Adrenal gland (tissue), 12 donors: ENCODE data around the gene CEACAM4. TPM values are rescaled to one million over a fixed set of nuclear protein-coding genes. Genes with fewer than 3 reads are reported as not detected.

Experiments used
- DNase-seq, 7 donors: peaks; one replicate each; pipeline ENCODE4 v3.0.0-alpha.2; 2019 to 2020
- H3K27ac ChIP-seq, 5 donors: fragments of 200-600 bp; sonication (generic) in 4 of 5; 1 replicate in 3 of 5; 2 replicates in 2 of 5; pipeline versions ENCODE4 v1.5.1 to v1.8.0; 2016 to 2020; ENCODE audit warnings: mild to moderate bottlenecking in 1 of 5
- H3K27me3 ChIP-seq: fragments of 200-600 bp; 2 replicates; pipeline ENCODE4 v1.8.0; 2021
- H3K36me3 ChIP-seq, 2 donors: fragments of 200-600 bp; replicated peaks in 1 of 2; 1 replicate in 1 of 2; 2 replicates in 1 of 2; pipeline versions ENCODE4 v1.5.1 to v1.8.0; 2018 to 2022
- H3K4me1 ChIP-seq, 2 donors: fragments of 200-600 bp; replicated peaks in 1 of 2; 1 replicate in 1 of 2; 2 replicates in 1 of 2; pipeline versions ENCODE4 v1.5.1 to v1.8.0; 2018 to 2021
- H3K4me3 ChIP-seq, 4 donors: fragments of 200-600 bp; sonication (generic) in 3 of 4; one replicate each; pipeline ENCODE4 v1.5.1; 2016 to 2018
- H3K9me3 ChIP-seq, 3 donors: fragments of 200-600 bp; sonication (generic) in 1 of 3; replicated peaks in 1 of 3; 1 replicate in 2 of 3; 2 replicates in 1 of 3; pipeline versions ENCODE4 v1.5.1 to v1.8.0; 2016 to 2021
- POLR2A ChIP-seq, 2 donors: fragments of 450-650 bp; IDR thresholded peaks; one replicate each; pipeline ENCODE4 v1.6.1; 2017; ENCODE audit warnings: antibody characterized with exemption in 2 of 2, mild to moderate bottlenecking in 2 of 2, moderate library complexity in 1 of 2
- WGBS, 4 donors: extraction: QIAGEN DNeasy Blood & Tissue Kit in 2 of 4; methylation state at CpG; one replicate each; pipeline versions ENCODE4 v1.1.5 to v1.1.7; 2013 to 2017; 5-methylcytosine and 5-hydroxymethylcytosine counted together
- intact Hi-C, 2 donors: fragments of 100-400 bp; cut with DNase I; formaldehyde crosslinking; loops; one replicate each; pipeline versions ENCODE4 v1.14.1 to v1.15.0; 2022 to 2023
- polyA plus RNA-seq, 3 donors: library from polyadenylated mRNA; stranded (reverse); fragments of 200-250 nt in 2 of 3; fragments of 350-450 nt in 1 of 3; fragmentation: Illumina TruSeq in 1 of 3; extraction: RNeasy Lipid Tissue Mini Kit (QIAGEN cat#74804) in 1 of 3; gene quantifications; one replicate each; pipeline ENCODE4 v1.2.3, GENCODE V29; 2013 to 2014
- total RNA-seq, 9 donors: library from RNA; depleted of rRNA in 4 of 9; stranded (reverse); fragments of >200 nt in 4 of 9; fragments of 120-200 nt in 1 of 9; fragmentation: NEBNext Ultra II Directional in 1 of 9; extraction: Animal tissue kit (Norgen Biotek cat#: 25700) in 1 of 9; gene quantifications; one replicate each; pipeline versions ENCODE4 v1.1.0 to v1.2.4, GENCODE V29; 2013 to 2023
- TF ChIP-seq, protein P1 (sequence below), 6 experiments: fragments of 450-650 bp in 4 of 6; fragments of 200-600 bp in 2 of 6; sonication (generic) in 1 of 6; IDR thresholded peaks; 1 replicate in 5 of 6; 2 replicates in 1 of 6; pipeline versions ENCODE4 v1.5.1 to v1.8.0; 2016 to 2021; ENCODE audit warnings: antibody characterized with exemption in 6 of 6, mild to moderate bottlenecking in 2 of 6, moderate library complexity in 1 of 6
- donor health status: healthy with polysubstance abuse.
- donor health status: Bipolar disorder and iron deficiency.
- donor health status: DM: yes; HTN: yes; CAD: no.
- donor health status: DM: no; HTN: no; CAD: no.
- donor health status: DM: no; HTN: no; CAD: no.
- donor health status: DM: yes; HTN: yes; CAD: no.

CEACAM4 gene
- total and polyA plus RNA-seq, 12 donors = 0.19 to 1.6 (median 0.84) TPM; not detected in 3

DNA sequence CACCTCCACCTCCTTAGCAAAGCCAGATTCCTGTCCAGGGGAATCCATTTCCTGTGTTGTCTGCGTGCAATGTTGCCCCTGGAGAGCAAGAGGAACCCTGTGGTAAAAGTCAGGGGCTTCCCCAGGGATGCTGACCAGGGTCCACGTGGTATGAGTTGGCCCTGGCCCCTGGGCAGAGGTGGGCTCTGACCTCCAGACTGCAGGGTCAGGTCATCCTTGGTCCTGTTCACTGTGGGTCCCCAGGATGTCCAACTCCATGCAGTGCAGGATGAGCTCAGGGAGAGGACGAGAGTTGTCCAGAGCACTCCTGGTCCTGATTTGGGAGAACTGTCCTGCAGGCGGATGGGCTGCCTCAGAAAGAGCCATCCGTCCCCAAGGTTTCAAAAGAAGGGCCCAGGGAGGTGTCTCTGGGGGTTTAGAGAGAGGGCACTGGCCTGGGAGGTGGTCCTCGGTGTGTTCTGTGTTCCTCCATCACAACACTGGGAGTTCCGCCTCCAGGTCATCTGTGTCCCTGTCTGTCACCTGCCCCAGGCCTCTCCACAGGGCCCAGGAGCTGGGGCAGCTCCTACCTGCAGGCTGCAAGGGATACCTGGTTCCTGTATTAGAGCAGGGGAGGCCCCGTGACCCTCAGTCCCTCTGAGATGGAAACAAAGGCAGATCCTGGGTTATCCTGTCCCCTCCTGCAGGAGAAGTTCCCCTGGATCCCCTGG, 1.2 kb upstream of the CEACAM4 start:
- Histone ChIP-seq H3K4me3 (no peak overlapping the region), H3K4me1 (no peaks in the 10 kb centered on the region), H3K27me3 (peaks cover 10% of the 10 kb centered on the region), H3K36me3 (no peaks in the 10 kb centered on the region), H3K27ac (no peak overlapping the region), H3K9me3 (no peaks in the 10 kb centered on the region)
- intact Hi-C loops = no loop called here
- no peak for TF ChIP-seq POLR2A (IDR thresholded peaks at IDR 0.05)
- TF ChIP-seq, protein P1, sequence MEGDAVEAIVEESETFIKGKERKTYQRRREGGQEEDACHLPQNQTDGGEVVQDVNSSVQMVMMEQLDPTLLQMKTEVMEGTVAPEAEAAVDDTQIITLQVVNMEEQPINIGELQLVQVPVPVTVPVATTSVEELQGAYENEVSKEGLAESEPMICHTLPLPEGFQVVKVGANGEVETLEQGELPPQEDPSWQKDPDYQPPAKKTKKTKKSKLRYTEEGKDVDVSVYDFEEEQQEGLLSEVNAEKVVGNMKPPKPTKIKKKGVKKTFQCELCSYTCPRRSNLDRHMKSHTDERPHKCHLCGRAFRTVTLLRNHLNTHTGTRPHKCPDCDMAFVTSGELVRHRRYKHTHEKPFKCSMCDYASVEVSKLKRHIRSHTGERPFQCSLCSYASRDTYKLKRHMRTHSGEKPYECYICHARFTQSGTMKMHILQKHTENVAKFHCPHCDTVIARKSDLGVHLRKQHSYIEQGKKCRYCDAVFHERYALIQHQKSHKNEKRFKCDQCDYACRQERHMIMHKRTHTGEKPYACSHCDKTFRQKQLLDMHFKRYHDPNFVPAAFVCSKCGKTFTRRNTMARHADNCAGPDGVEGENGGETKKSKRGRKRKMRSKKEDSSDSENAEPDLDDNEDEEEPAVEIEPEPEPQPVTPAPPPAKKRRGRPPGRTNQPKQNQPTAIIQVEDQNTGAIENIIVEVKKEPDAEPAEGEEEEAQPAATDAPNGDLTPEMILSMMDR (IDR thresholded peaks at IDR 0.05) = no peak
- WGBS, 4 donors = 47 to 67% (median 57%) methylated on average over 5 to 8 of the region's 8 CpGs
- no peak for DNase-seq

DNA sequence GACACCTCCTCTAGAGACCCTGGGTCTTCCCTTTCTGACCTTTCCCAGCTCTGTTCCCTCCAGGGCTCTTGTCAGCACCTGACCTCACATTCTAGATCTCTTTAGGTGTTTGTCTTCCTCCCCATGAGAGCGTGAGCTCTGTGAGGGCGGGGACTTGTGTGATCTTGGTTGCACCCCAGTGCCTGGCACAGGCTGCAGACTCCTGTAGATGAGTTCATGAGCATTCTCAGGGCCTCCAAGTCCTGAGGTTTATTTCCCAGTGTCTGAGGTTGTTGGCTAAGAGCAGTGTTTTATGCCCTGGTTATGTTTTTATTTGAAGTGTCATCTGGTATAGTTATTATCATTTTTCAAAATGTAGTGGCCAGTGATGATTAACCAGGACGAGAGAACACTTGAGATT, 596 bp downstream of the CEACAM4 start:
- Histone ChIP-seq H3K4me1 (no peaks in the 10 kb centered on the region), H3K27me3 (peaks cover 10% of the 10 kb centered on the region), H3K27ac (no peak overlapping the region), H3K9me3 (no peaks in the 10 kb centered on the region), H3K4me3 (no peak overlapping the region), H3K36me3 (no peaks in the 10 kb centered on the region)
- intact Hi-C loops = no loop called here
- WGBS, 4 donors = 52 to 58% (median 55%) methylated on average over 3 of the region's 3 CpGs
- DNase-seq = no peak
- no peak for TF ChIP-seq POLR2A (IDR thresholded peaks at IDR 0.05)
- TF ChIP-seq, protein P1 (IDR thresholded peaks at IDR 0.05) = no peak

DNA sequence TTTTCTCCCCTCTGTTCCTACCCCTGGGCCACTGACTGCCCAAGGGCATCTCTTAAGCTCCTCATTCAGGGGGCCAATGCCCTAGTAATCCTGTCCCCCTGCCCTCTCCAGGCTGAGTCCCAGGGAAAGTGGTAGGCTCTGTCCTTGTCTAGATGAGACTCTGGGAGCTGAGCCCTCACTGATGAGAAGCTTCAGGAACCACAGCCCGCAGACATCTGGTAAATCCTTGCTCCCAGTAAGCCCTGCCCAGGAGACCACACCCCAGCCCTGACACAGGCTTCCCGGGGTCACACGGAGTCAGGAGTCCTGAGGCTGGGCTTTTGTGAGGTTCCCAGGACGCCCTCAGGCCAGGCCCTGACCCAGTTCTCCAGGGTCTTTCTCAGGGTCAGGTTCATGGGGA, 1.9 kb downstream of the CEACAM4 start:
- Histone ChIP-seq H3K27me3 (peaks cover 10% of the 10 kb centered on the region), H3K4me3 (no peak overlapping the region), H3K36me3 (no peaks in the 10 kb centered on the region), H3K27ac (no peak overlapping the region), H3K4me1 (no peaks in the 10 kb centered on the region), H3K9me3 (no peaks in the 10 kb centered on the region)
- no peak for DNase-seq
- WGBS, 4 donors = 51 to 54% methylated on average over 4 of the region's 4 CpGs; no CpG with 5 or more reads in 2 of the 4 donors
- no peak for TF ChIP-seq POLR2A (IDR thresholded peaks at IDR 0.05)
- TF ChIP-seq, protein P1 (IDR thresholded peaks at IDR 0.05) = no peak
- intact Hi-C loops = no loop called here

DNA sequence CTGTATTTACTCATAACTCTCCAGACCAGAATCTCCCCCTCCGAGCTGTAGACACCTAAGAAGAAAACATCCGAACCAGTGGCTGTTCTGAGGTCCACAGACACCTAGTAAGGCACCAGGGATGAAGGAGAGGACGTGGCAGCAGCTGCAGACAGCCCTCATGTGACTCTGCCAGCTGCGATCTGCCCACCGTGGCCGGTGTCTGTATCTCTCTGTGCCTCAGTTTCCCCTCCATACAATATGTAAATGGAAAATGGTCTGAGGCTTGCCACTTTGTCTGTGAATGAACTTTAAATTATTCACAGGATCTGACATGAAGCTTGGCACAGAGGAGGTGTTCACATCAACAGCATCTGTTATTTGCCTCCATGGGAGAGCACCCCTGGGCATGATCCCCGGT, 2.4 kb downstream of the CEACAM4 start:
- no peaks in the 10 kb centered on the region for H3K9me3 ChIP-seq
- intact Hi-C loops = no loop called here
- TF ChIP-seq, protein P1 (IDR thresholded peaks at IDR 0.05) = no peak
- TF ChIP-seq POLR2A (IDR thresholded peaks at IDR 0.05) = no peak
- H3K4me1 ChIP-seq = no peaks in the 10 kb centered on the region
- peaks cover 10% of the 10 kb centered on the region for H3K27me3 ChIP-seq
- no peak for DNase-seq
- no peak overlapping the region for H3K4me3 ChIP-seq
- WGBS, 4 donors = 52 to 81% (median 72%) methylated on average over 4 to 7 of the region's 7 CpGs
- no peak overlapping the region for H3K27ac ChIP-seq
- H3K36me3 ChIP-seq = no peaks in the 10 kb centered on the region
